HS-5 (cell line): ENCODE measurements around the gene CHI3L1.

Source experiments
- DNase-seq: peaks from one replicate; pipeline ENCODE4 v3.0.0-alpha.2; 2012; ENCODE audit warnings: low read depth

Gene CHI3L1

GRCh38 chr1:203151362-203152157 is 34.9 kb downstream of the CHI3L1 start:
- DNase-seq, result no peak

DNA sequence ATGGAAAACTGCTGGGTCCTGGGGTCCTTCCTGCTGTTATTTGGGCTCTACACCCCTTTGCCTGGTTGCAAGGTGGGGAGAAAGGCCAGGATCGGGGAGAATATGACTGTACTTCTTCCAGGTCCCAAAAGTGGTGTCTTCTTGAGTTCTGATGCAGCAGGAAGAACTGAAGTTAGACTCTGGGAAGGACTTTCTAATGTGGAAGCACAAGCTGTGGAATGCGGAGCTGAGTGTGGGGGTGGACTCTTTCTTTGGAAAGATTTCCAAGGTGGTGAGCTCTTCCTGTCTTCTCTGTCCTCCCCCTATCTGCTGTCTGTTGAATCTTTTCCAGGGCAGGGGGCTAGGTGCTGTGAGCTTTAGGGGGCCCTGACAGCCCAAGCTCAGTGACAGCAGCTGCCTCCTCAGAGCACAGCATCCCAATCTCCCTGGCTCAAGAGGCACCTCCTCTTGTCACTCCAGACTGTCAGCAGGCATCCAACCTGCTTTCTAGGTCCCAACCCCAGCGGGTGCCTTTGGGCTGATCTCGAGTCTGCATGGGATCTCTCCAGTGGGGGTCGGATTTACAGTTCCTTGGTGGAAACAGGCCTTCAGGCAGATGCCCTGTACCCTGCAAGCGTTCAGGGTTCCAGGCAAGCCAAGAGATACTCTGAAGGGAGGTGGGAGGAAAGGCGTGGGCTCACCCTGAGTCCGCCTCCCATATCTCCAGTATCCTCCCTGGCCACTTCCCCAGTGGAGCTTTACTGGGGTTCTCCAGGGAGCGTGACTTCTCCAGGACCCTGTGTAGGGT is 35.8 kb downstream of the CHI3L1 start:
- DNase-seq, result no peak

DNA sequence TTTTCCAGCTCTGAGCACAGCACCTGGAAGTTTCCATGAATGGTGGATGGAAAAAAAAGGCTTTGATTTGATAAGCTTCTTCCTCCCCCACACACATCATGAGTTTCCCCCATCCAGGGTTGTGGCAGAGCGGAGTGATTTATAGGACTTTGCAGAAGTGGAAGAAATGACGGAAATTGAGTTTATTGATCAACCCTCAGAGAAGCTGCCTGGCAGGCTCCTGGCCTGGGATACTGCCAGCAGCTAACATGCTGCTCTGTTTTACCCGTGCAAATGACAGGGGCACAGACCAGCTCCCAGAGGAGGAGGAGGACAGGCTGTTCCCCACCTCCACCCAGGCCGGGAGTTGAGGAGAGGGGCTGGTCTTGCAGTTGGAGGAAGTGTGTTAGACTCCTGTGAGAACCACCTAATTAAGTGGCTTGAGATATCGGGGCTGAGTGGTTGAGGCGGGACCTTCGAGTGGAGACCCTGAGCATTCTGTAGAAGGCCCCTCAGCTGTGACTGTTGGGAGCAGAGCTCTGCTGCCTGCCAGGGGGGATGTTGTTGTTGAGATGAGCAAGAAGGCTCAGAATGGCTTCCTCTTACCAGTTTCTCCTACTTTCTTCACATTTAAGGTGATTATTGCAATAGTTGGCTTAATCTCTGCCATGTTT is 37.2 kb downstream of the CHI3L1 start:
- no peak for DNase-seq

DNA sequence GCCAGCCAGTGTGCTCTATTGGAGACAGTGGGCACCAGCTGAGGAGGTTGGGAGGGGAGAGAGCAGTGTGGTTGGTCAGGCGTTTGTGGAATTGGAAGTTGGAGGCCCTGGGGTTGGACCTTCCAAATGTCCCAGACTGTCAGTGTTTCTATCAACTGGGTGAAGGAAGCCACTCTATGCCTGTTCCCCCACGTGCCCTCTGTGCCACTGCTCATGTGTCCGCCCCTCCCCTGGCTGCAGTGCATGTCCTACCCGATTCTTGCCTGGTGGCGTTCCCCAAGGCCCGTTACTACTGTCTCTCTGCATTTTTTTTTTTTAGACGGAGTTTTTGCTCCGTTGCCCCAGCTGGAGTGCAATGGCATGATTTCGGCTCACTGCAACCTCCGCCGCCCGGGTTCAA is 37.9 kb downstream of the CHI3L1 start:
- no peak for DNase-seq

- no peak for DNase-seq
Observed at GRCh38 chr1:203148127-203148526, 38.4 kb downstream of the CHI3L1 start.

DNA sequence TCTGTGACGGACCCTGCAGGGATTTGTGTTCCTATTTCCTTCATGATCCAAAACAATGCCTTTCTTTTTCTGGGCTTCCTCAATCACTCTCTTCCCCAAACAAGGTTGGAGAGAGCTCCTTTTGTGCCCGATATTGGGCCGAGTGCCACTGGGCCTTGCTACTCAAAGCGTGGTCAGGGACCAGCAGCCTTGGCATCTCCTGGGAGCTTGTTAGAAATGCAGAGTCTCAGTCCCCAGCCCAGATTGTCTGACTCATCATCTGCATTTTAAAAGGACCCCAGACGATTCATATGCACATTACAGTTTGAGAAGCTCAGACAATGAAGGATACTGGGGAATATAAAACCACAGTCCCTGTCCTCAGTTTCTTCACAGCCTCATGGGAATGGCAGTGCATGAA is 39.1 kb downstream of the CHI3L1 start:
- DNase-seq, result no peak

GRCh38 chr1:203146537-203146936 is 40.0 kb downstream of the CHI3L1 start:
- no peak for DNase-seq

DNA sequence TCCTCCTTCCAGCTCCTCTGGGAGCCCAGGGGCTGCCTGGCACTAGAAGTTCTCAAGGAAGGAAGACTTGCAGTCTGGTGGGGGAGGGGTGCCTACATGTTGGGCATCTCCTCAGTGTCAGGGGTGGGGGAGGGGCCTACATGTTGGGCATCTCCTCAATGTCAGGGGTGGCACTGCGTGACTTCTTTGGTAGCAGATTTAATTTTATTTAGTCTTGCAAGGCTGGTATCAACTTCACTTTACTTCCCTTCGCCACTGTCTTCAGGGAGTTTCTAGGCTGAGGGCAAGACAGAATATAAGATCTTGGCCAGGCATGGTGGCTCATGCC is 40.5 kb downstream of the CHI3L1 start:
- DNase-seq, result no peak

GRCh38 chr1:203145321-203146041 is 41.0 kb downstream of the CHI3L1 start:
- DNase-seq, result no peak

DNA sequence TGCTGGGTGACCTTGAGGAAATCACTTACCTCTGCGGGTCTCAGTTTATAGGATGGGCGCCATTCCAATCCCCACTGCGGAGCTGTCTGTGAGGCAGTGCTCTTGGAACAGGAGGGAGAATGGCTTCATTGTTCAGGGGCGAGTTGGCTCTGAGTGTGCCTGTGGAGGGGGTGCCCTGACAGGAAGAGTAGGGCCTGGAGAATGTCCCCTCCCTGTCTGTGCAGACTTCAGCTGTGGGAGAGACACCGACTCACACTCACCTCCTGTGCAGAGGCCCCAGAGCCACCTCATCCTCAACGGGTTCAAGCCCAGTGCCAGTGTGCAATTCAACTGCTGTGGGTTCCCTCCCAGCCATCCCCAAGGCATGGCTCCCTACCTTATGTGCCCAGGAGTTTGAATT is 41.8 kb downstream of the CHI3L1 start:
- DNase-seq, result no peak

DNA sequence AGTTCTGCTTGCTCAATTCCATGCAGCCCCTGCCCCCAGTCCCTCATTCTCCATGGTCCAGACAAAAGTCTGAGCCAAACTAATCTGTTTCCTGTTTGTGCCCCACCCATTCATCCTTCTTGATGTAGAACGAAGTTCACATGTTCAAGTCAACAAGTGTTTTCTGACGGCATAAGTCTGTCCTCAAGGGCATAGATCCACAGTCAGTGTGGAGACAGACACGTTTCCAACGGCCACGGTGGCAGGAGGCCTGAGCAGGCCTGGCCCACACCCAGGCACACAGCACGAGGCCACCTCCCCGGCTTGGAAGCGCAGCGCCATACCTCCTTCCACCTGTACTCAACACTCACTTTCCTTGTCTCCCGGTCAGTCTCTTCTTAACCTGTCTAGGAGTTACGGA is 42.9 kb downstream of the CHI3L1 start:
- no peak for DNase-seq

DNA sequence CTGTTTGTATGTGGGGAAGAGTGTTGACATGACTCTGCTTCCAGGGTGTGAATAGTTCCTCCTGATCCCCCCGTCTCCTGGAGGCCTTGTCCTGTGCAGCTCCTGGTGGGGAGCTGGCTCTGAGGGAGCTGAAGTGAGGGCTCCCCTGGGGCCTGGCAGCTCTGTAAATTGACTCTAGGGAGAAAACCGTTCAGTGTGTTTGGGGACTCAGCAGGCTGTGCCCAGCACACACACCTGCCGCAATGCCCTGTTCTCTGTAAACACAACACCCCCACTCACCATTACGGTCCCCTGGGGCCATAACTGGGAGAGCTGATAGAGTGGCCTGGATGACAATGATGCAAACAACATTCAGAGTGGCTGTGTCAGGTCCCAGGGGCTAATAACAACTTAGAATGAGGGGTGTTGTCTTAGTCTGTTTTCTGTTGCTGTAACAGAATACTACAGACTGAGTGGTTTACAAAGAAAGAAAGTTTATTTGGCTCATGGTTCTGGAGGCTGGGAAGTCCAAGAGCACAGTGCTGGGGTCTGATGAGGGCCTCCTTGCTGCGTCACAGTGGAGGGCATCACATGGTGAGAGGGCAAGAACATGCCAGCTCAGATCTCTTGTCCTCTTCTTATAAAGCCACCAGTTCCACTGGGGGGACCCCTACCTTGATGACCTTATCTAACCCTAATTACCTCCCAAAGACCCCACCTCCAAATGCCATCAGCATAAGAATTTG is 43.7 kb downstream of the CHI3L1 start:
- no peak for DNase-seq

DNA sequence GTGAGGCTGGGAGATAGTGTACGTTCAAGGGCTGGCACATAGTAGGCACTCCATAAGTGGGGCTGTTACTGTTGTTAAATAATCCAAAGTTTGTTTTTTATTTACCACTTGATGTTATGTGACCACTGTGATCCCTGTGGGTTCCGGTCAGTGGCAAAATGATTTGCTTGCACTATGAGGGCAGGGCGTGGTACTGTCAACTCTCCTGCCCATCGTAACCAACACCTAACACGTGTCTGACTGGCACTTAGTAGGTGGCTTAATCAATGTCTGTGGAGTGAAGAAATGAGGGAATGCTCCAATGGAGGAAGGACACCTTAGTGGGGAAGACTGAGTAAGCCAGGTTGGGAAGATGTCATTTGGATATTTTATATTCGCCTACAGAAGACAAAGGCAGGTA is 44.4 kb downstream of the CHI3L1 start:
- DNase-seq, result no peak

DNA sequence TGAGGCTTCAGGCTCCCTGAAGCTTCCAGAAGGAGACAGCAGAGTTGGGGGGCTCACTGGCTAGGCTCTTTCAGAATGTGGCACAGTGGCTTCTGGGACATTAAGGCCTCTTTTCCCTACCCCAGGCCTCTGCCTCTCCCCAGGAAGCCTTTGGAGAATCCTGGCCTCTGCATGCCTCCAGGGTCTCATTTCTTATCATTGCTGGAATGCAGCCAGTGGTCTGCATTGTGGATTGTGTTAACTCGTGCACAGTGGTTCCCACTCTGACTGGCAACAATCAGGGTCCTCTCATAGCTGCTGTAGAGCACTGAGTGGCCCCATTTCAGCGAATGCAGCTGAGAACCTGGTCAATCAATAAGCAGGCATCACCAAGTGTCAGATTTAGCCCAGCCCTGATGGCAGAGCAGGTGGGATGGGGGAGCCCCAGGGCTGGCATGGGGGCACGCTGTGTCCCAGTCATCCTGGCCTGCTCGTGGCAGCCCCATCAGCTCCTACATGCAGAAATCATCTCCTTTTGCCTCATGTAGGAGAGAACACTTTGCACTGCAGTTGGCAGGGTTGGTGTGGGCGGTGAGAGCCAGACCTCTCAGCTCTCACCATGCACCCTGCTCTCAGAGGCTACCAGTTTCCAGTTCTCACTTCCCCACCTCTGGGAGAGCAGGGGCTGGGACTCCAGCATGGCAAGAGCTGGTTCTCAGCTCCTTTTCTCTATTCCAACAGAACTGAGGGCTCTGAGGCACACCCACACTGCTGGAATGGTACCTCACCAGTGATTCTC is 45.6 kb downstream of the CHI3L1 start:
- no peak for DNase-seq

DNA sequence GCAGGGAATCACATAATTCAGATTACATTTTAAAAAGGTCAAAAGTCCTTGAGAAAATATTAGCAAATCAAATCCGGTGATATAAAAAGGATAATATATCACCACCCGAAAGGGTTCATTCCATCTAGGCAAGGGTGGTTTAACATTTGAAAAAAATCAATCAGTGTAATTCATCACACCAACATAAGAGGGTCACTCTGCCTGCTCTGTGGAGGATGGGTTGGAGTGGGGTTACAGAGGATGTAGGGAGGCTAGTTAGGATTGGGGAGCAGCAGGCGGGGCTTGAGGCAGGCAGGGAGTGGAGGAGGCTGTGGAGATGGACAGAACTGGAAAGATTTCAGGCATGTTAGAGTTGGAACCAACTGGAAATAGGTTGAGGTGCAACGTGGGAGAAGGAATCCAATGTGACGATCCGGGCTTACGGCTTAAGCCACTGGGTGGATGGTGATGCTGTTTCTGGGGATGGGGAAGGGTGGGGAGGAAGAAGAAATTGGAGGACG is 46.5 kb downstream of the CHI3L1 start:
- DNase-seq, result no peak

DNA sequence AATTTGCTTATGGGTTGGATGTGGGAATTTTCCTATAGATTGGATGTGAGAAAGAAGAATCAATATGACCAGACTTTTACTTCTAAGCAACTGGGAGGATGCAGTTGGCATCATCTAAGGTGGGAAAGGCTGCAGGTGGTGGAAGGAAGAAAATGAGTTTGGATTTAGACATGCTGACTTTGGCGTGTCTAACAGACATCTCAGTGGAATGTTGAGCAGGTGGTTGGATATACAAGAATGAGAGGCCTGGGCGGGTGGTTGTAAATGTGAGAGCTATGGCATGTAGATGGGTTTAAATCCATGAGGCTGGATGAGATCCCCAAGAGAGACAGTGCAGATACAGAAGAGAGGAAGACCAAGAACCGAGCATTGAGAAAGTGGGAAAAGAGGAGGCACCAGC is 48.4 kb downstream of the CHI3L1 start:
- DNase-seq, result no peak

- no peak for DNase-seq
Observed at GRCh38 chr1:203137324-203137723, 49.2 kb downstream of the CHI3L1 start.

DNA sequence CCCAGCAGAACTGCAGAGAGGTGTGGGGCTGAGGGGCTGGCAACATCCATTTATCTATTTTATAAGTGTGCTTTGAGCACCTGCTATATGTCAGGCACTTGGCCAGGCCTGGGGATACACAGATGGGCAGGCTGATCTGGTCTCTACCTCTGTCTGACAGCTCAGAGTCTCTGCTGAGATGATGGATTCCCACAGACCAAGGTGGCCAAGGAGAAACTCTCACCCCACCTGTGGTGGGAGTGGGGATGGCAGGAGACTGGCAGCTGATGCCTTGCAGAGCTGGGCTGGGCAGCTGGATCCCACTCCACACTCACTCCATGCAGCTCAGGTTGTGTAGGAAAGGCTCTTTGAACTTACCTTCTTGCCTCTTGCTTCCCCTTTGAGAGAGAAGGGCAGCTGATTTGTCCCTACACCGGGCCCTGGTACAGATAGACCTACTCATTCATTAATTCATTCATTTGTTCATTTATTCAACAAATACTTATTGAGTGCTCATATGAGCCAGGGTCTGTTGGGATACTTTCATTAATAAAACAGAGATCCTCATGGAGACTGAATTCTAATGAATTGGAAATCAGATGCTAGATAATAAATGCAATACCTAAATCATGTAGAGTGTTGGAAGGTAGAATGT is 50.0 kb downstream of the CHI3L1 start:
- DNase-seq, result no peak

DNA sequence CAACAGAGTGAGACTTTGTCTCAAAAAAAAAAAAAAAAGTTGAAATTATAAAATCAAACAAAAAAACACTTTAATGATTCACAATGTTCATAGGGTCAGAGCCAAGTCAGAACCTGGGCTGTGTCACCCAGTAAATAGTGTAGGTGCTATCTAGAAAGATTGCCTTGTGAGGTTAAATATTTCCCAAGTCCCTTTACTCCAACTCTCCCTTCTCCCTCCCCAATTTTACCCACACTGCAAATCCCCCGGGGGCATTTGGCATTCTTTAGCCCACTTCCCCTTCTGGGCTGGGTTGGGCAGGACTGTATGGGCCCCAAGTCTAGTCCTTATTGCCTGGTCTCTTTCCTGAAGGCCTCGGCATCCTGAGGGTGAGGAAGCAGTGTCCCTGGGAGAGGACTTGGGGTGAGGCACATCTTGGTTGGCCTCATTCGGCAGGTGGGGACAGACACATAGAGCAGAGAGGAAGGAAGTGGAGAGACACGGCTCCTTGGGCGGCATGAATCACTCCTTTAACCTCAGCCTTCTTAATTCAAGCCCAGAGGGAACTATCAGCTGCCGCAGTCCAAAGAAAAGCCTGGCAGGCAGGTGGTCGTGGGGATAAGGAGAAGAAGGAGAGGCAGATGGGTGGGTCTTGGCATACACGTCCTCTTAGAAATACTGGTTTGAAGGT is 50.7 kb downstream of the CHI3L1 start:
- no peak for DNase-seq
